ENCODE data around the gene PADI1.

The PADI1 gene

DNA sequence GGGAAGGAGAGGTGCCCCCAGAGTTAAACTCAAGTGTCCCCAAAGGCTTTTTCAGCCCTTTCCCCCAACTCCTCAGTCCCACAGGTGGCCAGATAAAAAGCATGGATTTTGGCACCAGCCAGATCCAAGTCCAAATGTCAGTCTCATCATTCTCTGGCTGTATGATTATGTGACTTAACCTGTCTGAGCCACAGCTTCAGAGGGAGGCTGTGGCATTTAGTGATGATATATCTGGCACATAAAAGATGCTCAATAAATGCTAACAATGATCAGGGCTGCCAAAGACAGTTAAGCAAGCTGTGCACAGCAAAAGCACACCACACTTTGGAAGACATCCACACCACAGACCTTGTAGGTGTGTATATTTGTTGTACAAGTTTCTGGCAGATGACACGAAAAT is 38.3 kb downstream of the PADI1 start:
- DNase-seq (ENCODE audit: low read depth in 2 of 2): no peak

DNA sequence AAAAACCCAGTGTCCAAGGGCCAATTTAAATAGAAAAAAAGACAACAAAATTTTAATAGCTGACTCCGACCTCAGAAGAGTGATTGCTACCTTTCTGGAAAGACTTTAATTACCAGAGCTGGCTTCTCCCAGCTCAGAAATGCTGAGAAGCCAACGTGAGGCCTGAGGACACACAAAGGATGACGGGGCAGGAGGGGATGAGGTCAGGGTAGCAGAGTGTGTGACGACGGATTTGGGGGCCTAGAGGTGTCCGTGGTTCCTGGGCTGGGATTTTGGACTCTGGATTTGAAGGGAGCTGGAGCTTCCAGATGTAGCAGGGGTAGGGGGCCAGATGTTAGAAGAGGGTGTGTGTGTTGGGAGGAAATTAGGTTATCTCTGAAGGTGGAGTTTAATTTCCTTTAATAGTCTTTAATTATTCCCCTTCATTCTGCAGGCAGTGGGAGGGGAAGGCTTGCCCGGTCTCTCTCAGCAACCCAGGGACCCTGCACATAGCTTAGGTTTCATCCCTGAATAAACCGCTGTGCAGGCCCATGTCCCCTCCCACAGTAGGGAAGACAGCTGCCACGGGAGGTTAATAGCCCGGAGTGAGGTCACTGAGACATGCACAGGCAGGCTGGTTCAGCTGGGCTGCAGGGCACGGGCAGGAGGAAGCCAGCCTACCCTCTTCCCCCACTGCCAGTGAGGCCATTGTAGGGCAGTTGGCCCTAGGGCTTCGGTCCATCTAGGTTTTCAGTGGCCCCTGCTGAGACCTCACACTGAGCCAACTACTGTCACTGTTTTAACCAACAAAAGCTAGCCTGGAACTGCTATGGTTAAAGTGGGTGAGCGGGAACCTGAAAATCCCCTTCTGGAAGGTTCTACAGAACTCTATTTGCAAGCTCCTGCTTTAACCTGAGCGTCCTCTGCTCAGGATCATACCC is 40.2 kb downstream of the PADI1 start:
- DNase-seq (ENCODE audit: low read depth in 2 of 2): no peak

DNA sequence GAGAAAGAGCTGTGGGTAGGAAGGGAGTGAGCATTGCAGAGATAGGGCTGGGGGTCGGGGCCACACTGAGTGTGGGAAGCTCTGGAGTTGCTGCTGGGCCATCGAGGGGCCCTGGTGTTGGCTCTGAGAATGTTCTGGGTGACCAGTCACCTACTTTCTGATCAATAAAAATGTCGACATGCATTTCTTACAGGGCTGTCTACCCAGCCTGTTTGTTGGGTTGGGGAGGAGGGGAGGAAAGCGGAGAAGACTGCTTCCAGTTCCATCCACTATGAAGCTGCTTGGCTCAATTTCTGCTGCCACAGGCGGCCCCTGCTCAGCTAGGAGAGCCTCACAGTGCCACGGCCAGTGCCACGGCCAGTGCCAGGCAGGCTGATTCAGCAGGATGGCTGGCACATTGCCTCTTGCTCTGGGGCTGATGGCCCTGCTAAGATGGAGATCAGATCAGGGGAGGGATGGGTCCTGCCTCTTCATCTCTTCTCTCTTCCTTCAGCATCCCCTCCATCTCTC is 40.9 kb downstream of the PADI1 start:
- no peak for DNase-seq (ENCODE audit: low read depth in 2 of 2)

DNA sequence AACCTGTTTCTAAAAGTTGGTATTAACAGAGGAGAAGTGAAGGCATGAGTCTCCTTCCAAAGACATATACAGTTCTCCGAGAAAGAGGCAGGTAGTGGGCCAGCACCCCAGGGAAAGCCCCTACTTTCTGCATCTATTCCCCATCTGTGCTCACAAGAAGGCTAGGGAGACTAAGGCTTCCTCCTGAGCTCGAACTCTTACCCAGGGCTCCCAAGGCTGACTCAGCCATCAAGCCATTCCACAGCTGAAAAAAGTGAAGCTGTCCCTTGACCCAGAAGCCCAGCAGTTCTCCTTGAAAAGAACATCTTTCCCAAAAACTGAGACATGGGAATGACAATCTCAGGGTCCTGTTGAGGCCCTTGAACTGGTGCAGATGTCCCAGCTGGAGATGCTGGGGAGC is 42.0 kb downstream of the PADI1 start:
- DNase-seq (ENCODE audit: low read depth in 2 of 2): no peak

DNA sequence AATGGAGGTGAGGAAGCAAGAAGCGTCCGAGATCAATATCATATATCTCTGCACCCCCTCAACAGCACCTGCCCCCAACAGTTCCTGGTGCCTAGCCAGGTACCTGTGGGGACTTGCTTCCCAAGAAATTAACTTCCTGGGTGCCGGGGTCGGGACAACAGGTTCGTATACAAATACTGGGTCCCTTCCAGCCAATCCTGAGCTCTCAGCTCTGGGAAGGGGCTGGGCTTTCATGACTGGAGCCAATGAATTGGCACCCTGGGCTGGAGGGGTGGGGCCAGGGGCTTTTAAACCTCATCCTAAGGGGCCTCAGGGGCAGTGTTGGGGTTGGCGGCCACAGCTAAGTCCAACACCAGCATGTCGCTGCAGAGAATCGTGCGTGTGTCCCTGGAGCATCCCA is 43.9 kb downstream of the PADI1 start, which contains the start of gene PADI3:
Gene PADI3 (plus strand): TSS at position 318 of the 400 bp plus-strand sequence. CDS start 40 bp downstream, at position 358.
- no peak for DNase-seq (ENCODE audit: low read depth in 2 of 2)

DNA sequence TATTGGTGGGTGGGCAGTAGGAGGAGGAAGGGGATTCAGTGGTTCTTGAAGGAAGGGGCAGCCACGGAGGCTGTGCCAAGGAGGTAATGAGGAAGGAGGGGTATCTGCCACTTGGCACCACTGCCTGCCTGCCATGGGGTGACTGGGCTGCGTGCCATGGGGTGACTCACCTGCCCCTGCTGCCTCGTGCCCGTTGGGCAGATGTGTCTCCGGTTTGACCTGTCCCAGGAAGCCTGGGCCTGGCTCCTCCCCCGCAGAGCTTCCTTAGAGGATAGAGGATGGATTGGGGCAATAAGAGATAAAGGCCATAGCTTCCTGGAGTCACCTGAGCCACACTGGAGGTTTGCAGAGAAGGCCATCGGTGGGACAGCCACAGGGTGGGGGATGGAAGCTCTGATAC is 45.7 kb downstream of the PADI1 start:
- no peak for DNase-seq (ENCODE audit: low read depth in 2 of 2)

DNA sequence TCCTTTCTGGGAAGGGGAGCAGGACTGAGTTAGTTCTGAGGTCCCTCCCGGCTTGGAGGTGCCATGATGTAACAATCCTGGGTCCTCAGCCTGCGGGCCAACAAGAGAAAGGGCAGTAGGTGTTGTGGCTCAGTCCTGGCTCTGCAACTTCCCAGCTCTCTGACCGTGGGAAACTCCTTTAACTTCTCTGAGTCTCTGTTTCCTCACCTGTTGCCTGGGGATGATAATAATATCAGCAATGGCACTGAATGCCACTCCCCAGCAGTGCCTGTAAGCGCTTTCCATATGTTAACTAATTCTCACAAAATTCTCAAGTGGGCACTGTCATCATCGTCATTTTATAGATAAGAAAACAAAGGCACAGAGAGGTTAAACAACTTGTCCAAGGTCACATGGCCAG is 46.3 kb downstream of the PADI1 start:
- DNase-seq (ENCODE audit: low read depth in 2 of 2): no peak

DNA sequence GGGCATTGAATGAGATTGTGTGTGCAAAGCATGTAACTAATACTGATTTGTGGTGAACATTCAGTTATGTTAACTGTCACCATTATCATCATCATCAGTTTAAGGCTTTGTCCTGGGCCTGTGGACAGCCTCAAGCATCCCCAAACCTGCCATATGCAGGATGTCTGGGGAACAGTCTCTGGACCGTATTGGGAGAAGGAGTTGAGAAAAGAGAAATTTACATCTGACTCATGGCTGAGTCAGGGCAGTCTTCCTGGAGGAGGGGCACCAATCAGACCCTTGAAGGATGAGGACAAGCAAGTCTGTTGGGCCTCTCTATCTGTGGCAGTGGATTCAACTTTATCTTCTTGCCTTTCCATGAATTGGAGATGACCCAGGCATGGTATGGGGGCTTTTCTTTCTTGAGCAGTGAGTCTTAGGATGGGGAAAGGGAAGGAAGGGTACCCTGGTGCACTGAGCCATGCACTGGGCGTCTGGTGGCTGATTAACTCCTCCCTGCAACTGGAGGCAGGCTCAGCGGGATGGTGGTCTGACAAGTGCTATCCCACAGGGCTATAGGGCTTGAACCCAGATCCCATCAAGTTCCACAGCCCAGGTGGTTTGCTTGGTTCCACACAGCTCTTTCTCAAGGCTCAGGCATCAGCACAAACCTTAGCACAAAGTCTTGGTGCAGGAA is 46.9 kb downstream of the PADI1 start:
- DNase-seq (ENCODE audit: low read depth in 2 of 2): no peak

DNA sequence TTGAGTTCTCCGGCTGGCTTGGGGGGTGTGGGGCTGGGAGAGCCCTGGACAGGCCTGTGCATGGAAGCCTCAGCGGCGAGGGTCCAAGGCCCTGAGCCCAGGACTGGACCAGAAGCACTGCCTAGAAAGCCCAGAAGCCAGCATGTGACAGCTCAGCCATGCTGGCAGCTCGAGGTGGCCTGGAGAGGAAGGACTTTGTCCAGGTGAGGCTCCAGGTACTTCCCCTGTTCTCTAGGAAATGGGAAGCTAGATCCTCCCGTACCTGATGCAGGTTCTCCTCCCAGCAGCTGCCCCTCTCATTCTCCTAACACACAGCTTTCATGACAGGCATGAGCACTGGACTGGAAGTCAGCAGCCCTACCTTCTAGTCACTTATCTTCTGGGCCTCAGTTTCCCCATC is 50.4 kb downstream of the PADI1 start:
- no peak for DNase-seq (ENCODE audit: low read depth in 2 of 2)

DNA sequence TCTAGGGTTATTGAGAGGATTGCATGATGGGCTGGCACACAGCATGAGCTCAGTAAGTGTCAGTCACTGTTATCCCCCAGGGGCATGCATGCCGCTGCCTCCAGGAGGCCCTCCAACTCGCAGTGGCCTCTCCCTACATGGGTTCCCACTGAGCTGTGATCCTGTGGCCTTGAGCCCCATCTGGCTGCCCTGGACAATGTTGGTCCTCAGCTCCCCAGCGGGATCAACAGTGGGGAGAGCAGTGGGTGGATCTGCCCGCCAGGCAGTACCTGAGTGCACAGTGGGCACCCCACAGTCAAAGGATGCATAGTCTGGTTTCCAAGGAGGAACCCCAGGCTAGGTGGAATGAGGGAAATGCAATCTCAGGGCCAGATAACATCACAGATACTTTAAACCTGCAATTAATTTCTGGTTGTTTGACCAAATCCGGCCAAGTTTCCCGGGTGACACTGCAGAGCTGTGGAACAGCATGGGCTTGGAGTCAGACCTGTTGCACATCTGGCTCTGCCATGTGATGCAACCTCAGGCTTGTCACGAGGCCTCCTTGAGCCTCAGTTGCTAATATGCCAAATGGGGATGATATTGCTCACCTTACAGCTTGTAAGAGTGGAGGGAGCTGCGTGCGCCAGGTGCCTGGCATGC is 53.3 kb downstream of the PADI1 start:
- no peak for DNase-seq (ENCODE audit: low read depth in 2 of 2)

DNA sequence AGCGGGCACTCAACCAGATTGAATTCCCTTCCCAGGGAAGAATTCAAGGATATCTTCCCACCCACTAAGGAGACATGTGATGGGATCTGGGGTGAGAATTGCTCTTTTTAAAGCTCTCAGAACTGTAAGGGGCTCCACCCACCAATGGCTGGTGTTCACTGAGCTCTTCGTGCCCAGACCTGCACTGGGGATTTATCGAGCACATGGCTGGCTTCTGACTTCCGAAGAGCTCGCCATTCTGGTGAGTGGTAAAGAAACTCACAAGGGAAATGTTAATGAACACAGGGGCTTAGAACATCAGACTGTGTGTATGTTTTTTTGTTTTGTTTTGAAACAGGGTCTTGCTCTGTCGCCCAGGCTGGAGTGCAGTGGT is 53.8 kb downstream of the PADI1 start:
- DNase-seq (ENCODE audit: low read depth in 2 of 2): no peak

DNA sequence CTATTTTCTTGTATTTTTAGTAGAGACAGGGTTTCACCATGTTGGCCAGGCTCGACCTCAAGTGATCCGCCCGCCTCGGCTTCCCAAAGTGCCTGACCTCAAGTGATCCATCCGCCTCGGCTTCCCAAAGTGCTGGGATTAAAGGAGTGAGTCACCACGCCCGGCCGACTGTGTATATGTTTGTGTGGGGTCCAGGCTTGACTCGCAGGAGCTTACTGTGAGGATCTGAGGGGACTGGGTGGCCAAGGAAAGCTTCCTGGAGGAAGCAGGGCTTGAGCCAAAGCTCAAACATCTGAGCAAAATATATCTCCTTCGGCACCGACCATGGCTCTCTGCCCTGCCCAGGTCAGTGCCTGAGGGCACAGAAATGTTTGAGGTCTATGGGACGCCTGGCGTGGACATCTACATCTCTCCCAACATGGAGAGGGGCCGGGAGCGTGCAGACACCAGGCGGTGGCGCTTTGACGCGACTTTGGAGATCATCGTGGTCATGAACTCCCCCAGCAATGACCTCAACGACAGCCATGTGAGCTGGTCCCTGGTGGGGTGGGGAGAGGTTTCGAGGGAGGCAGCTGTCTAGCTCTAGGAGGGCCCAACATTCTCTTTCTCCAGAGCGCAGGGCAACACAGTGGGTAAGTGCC is 54.4 kb downstream of the PADI1 start:
- no peak for DNase-seq (ENCODE audit: low read depth in 2 of 2)

DNA sequence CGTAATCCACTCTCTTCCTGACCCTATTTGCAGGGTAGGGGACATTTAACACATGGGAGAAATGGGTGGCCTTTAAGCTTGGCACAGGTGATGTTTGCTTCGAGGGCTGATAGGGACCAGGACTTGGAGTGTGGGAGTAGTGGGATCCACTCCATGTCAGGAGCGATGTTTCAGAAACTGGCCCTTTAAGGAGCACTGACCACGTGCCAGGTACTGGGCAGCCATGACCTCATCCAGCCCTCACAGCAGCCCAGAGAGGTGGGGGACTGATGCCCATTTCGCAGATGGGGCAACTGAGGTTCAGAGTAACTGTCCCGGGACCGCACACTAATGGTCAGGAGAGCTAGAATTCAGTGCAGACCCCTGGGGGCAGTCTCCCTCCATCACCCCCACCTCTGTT is 55.3 kb downstream of the PADI1 start:
- no peak for DNase-seq (ENCODE audit: low read depth in 2 of 2)

DNA sequence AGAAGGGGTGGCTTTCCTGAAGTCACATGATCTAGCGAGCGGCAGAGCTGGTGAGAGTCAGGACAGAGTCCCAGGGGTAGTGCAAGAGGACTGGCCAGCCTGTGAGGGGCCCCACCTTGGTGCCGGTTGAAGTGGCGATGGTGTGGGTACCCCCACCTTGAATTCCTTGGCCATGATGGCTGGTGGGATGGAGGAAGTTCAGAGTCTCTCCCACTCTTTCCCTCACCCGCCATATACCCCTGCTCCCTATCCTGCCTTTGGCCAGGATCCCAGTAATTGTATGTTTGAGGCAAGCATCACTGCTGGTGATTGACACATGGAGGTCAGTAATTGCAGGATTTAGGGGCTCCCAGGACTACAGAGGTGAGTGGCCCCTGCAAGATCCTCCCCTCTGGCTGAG is 55.8 kb downstream of the PADI1 start:
- no peak for DNase-seq (ENCODE audit: low read depth in 2 of 2)

DNA sequence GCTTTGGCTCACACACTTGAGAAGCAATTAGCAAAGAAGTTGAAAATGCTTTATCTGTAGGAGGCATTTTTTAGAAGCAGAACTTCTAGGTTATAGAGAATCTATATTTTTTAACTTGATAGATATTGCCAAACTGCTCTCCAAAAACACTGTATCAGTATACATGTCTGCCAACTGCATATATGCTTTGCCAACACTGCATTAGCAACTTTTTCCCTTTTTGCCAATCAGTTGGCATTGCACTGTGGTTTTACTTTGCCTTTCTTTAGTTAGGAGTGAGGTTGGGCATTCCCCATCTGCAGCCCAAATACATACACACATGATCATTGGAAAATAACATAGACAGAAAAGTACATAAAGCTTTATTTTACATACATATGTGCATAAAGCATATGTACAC is 59.0 kb downstream of the PADI1 start:
- no peak for DNase-seq (ENCODE audit: low read depth in 2 of 2)

DNA sequence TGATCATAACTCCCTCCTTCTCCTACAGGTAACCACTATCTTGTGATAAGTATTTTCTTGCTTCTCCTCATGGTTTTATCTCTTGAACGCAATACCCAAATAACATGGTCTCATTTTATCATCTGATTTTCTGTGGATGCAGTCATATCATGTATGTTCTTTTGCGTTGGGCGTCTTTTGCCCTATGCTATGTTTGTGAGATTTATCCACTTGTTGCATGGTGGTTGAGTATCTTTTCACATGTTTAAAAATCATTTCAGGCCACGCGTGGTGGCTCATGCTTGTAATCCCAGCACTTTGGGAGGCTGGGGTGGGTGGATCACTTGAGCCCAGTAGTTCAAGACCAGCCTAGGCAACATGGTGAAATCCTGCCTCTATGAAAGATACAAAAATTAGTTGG is 59.5 kb downstream of the PADI1 start:
- no peak for DNase-seq (ENCODE audit: low read depth in 2 of 2)

DNA sequence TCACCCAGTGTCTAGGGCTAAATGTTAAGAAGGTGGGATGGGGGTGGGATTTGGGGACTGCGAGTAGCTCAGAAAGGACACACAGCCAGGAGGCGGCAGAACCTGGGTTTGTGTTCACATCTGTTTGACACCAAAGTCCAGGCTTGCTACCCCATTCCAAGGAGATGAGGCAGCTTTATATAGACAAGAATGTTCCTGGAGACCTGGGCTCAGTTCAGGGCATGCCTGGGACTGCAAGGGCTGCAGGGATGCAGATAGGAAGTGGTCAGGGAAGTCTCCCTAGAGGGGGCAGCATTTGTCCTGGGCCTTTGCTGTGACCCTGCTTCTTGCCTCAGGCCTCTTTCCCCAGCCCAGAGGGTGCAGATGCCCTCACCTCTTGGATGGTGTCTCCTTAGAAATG is 60.2 kb downstream of the PADI1 start:
- no peak for DNase-seq (ENCODE audit: low read depth in 2 of 2)

DNA sequence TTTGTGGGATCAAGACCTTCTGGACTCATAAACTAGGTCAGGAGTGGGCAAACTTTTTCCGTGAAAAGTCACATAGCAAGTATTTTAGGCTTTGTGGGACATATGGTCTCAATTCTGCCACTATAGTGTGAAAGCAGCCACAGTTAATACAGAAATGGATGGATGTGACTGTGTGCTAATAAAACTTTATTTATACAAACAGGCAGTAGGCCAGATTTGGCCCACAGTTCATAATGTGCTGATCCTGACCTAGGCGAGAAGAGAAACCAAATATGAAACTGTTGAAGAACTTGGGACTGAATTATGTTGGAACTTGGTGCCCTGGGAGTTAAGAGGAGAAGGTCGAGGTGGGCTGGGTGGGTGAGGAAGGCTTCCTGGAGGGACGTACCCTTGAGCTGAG is 61.0 kb downstream of the PADI1 start:
- DNase-seq (ENCODE audit: low read depth in 2 of 2): no peak

DNA sequence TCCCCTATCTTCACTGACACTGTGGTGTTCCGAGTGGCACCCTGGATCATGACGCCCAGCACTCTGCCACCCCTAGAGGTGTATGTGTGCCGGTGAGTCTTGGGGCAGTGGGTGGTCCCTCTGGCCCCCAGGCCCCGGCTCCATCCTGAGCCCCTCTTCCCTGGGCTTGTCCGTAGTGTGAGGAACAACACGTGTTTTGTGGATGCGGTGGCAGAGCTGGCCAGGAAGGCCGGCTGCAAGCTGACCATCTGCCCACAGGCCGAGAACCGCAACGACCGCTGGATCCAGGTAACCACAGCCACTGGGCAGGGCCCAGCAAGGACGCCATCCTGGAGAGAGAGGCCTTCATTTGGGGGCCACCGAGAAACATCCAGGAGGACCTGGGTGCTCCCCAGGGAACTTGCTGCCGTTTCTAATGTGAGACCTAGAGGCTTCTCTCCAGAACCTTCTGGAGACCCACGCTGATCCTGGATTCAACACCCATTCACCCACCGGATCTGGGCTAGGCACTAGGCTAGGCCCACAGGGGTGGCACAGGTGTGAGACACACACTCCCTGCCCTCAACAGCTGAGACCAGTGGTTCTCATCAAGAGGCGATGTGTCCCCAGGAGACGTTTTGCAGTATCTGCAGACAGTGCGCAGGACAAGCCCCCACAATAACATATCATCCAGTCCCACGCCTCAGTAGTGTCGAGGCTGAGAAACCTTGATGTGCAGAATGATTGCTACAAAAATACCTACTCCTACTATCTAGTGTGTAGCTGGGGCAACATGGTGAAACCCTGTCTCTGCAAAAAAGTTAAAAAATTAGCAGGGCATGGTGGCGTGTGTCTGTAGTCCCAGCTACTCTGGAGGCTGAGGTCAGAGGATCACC is 66.2 kb downstream of the PADI1 start:
- no peak for DNase-seq (ENCODE audit: low read depth in 2 of 2)

DNA sequence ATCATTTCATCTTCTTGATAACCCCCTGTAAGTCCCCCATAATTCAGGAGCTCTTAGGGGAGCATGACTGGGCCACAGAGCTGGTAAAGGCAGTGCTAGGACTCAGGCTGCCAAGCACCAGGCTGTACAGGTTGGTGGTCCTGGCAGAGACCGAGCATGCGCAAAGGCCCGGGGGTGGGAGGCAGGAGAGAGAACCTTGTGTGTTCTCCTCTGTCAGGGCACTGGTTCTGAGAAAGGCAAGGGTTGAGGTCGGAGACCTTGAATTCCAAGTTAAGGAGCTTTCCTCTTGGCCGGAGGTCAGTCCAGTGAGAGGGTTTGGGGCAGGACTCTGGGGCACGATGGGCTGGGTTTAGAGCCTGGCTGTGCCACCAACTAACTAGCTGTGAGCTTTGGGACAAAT is 67.1 kb downstream of the PADI1 start:
- no peak for DNase-seq (ENCODE audit: low read depth in 2 of 2)

DNA sequence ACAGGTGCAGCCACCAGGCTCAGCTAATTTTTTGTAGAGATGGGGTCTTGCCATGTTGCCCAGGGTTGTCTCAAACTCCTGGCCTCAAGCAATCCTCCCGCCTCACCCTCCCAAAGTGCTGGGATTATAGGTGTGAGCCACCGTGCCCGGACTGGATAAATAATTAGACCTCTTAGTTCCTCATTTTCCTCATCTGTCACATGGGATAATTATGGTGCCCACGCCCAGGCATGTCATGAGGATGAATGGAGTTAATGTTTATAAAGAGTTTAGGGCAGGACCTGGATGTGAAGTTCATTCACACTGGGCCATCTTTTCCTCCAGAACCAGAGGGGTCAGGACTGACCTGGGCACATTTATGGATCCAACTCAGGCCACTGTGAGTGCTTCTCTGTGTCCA is 67.7 kb downstream of the PADI1 start:
- DNase-seq (ENCODE audit: low read depth in 2 of 2): no peak

All from stimulated activated CD4-positive, alpha-beta T cell treated with anti-CD3 and anti-CD28 coated beads, Interleukin-1b, Interleukin-23, amount 100 ng/mL, for 1 hour (primary cell).